SK-N-MC (cell line): ENCODE measurements around the gene RCCD1.

ENCODE experiments used
- DNase-seq: peaks from one replicate; pipeline ENCODE4 v3.0.0-alpha.2; 2011; ENCODE audit warnings: low read depth, low spot score
- H3K27ac ChIP-seq: fragments of 200-600 bp; sonication (generic); 2 replicates; pipeline ENCODE4 v1.5.1; 2016; ENCODE audit warnings: mixed run types
- H3K36me3 ChIP-seq: fragments of 200-600 bp; sonication (generic); 2 replicates; pipeline ENCODE4 v1.6.1; 2017; ENCODE audit warnings: antibody characterized with exemption, low read length, mixed read lengths; ENCODE audit not compliant: insufficient read depth
- H3K4me3 ChIP-seq: fragments of 200-600 bp; sonication (generic); 2 replicates; pipeline ENCODE4 v1.5.1; 2016
- H3K9ac ChIP-seq: fragments of 200-600 bp; sonication (generic); 2 replicates; pipeline ENCODE4 v1.8.0; 2017; ENCODE audit warnings: mixed run types, mixed read lengths; ENCODE audit not compliant: insufficient read length
- H3K9me3 ChIP-seq: fragments of 200-600 bp; sonication (generic); 2 replicates; pipeline ENCODE4 v1.6.1; 2017; ENCODE audit warnings: low read depth, mild to moderate bottlenecking, antibody characterized with exemption, low read length, moderate library complexity, mixed read lengths
- EZH2 ChIP-seq: fragments of 200-600 bp; sonication (generic); IDR thresholded peaks from one replicate; pipeline ENCODE4 v1.6.1; 2017; ENCODE audit warnings: antibody characterized with exemption
- FOXP2 ChIP-seq: optimal IDR thresholded peaks from 2 replicates; pipeline ENCODE3; 2011; ENCODE audit warnings: mild to moderate bottlenecking, moderate library complexity; ENCODE audit not compliant: insufficient read depth; ENCODE audit errors: extremely low read length, control extremely low read depth
- POLR2AphosphoS5 ChIP-seq: IDR thresholded peaks from 2 replicates; pipeline ENCODE4 v1.6.1; 2012; ENCODE audit warnings: mild to moderate bottlenecking, low read depth, low read length, borderline replicate concordance

Gene RCCD1

GRCh38 chr15:90966262-90966661, 11.6 kb downstream of the RCCD1 start:
- Histone ChIP-seq H3K27ac (no peak overlapping the region), H3K9ac (no peak overlapping the region), H3K36me3 (peaks cover 78% of the 10 kb centered on the region), H3K9me3 (no peaks in the 10 kb centered on the region), H3K4me3 (no peak overlapping the region)
- no peak for DNase-seq
- no peak for TF ChIP-seq POLR2AphosphoS5
- no peak for TF ChIP-seq EZH2
- TF ChIP-seq FOXP2: no peak

GRCh38 chr15:90967206-90967605, 12.5 kb downstream of the RCCD1 start:
- H3K4me3 ChIP-seq: no peak overlapping the region
- H3K9ac ChIP-seq: no peak overlapping the region
- no peak for DNase-seq
- TF ChIP-seq EZH2 (no peak), FOXP2 (no peak), POLR2AphosphoS5 (no peak)
- no peaks in the 10 kb centered on the region for H3K9me3 ChIP-seq
- peaks cover 79% of the 10 kb centered on the region for H3K36me3 ChIP-seq
- no peak overlapping the region for H3K27ac ChIP-seq

- DNase-seq: no peak
- Histone ChIP-seq H3K9ac (no peak overlapping the region), H3K27ac (0 out of 2 replicates have a peak overlapping the region, but pooled peaks have one; percentile 2), H3K36me3 (peaks cover 84% of the 10 kb centered on the region), H3K4me3 (no peak overlapping the region), H3K9me3 (no peaks in the 10 kb centered on the region)
- TF ChIP-seq EZH2 (no peak), POLR2AphosphoS5 (no peak), FOXP2 (no peak)
These were observed 13.8 kb downstream of the RCCD1 start for GRCh38 chr15:90968434-90968833.

- no peak overlapping the region for H3K9ac ChIP-seq
- H3K4me3 ChIP-seq: no peak overlapping the region
- no peaks in the 10 kb centered on the region for H3K9me3 ChIP-seq
- no peak for DNase-seq
- peaks cover 85% of the 10 kb centered on the region for H3K36me3 ChIP-seq
- TF ChIP-seq EZH2: no peak
- TF ChIP-seq FOXP2: no peak
- no peak for TF ChIP-seq POLR2AphosphoS5
- no peak overlapping the region for H3K27ac ChIP-seq
These were observed 15.6 kb downstream of the RCCD1 start for GRCh38 chr15:90970274-90970673.

- Histone ChIP-seq H3K27ac (no peak overlapping the region), H3K4me3 (no peak overlapping the region), H3K9ac (no peak overlapping the region), H3K36me3 (peaks cover 90% of the 10 kb centered on the region), H3K9me3 (no peaks in the 10 kb centered on the region)
- no peak for DNase-seq
- TF ChIP-seq POLR2AphosphoS5 (no peak), FOXP2 (no peak), EZH2 (no peak)
These were observed 17.4 kb downstream of the RCCD1 start for GRCh38 chr15:90972133-90972532.

GRCh38 chr15:90974216-90974615, 19.5 kb downstream of the RCCD1 start:
- TF ChIP-seq FOXP2 (no peak), EZH2 (no peak), POLR2AphosphoS5 (no peak)
- Histone ChIP-seq H3K9ac (no peak overlapping the region), H3K9me3 (no peaks in the 10 kb centered on the region), H3K4me3 (no peak overlapping the region), H3K27ac (no peak overlapping the region), H3K36me3 (peaks cover 88% of the 10 kb centered on the region)
- DNase-seq: no peak

GRCh38 chr15:90979582-90979981, 24.9 kb downstream of the RCCD1 start:
- Histone ChIP-seq H3K9me3 (no peaks in the 10 kb centered on the region), H3K4me3 (no peak overlapping the region), H3K27ac (peak overlapping the region; percentile 47), H3K9ac (no peak overlapping the region), H3K36me3 (peaks cover 98% of the 10 kb centered on the region)
- no peak for TF ChIP-seq POLR2AphosphoS5
- TF ChIP-seq FOXP2: no peak
- TF ChIP-seq EZH2: no peak
- DNase-seq: no peak

- Histone ChIP-seq H3K9ac (no peak overlapping the region), H3K27ac (no peak overlapping the region), H3K4me3 (no peak overlapping the region), H3K36me3 (peaks cover 87% of the 10 kb centered on the region), H3K9me3 (no peaks in the 10 kb centered on the region)
- no peak for TF ChIP-seq POLR2AphosphoS5
- TF ChIP-seq FOXP2: no peak
- TF ChIP-seq EZH2: no peak
- no peak for DNase-seq
These were observed 27.0 kb downstream of the RCCD1 start for GRCh38 chr15:90981681-90982080.

GRCh38 chr15:90982135-90982534, 27.5 kb downstream of the RCCD1 start:
- no peak overlapping the region for H3K4me3 ChIP-seq
- no peak overlapping the region for H3K27ac ChIP-seq
- DNase-seq: no peak
- H3K9me3 ChIP-seq: no peaks in the 10 kb centered on the region
- no peak overlapping the region for H3K9ac ChIP-seq
- peaks cover 83% of the 10 kb centered on the region for H3K36me3 ChIP-seq
- no peak for TF ChIP-seq POLR2AphosphoS5
- no peak for TF ChIP-seq EZH2
- no peak for TF ChIP-seq FOXP2
